SK-N-SH (cell line): ENCODE results near the gene TPSG1. TPM values are rescaled to one million over a fixed set of nuclear protein-coding genes. Genes with fewer than 3 reads are reported as not detected.

Experiments
- CTCF ChIA-PET: fragments of 300-600, 350-600 bp; formaldehyde crosslinking; extraction: SDS; loops from one replicate; lab custom pipeline; 2021; lab: Yijun Ruan, JAX
- POLR2A ChIA-PET: fragments of 350-600 bp; sonication (Branson Sonifier 250); formaldehyde crosslinking; extraction: SDS; loops from one replicate; lab custom pipeline; 2020; ENCODE audit warnings: antibody characterized with exemption, inconsistent platforms; lab: Yijun Ruan, JAX
- DNase-seq: peaks from one replicate; pipeline ENCODE4 v3.0.0; 2012
- H2AFZ ChIP-seq: fragments of 200-600 bp; sonication (generic); 2 replicates; pipeline ENCODE4 v1.8.1; 2016; ENCODE audit warnings: antibody characterized with exemption, mild to moderate bottlenecking, low read depth
- H3F3A ChIP-seq: fragments of 200-600 bp; sonication (generic); replicated peaks from 2 replicates; pipeline ENCODE3; 2016; ENCODE audit warnings: antibody characterized with exemption, mild to moderate bottlenecking; ENCODE audit not compliant: insufficient read depth
- H3K27ac ChIP-seq, 2 experiments: fragments of 200-500 bp in 1 of 2; fragments of 200-600 bp in 1 of 2; sonication (Bioruptor generic) in 1 of 2; sonication (generic), shearing (Covaris generic) in 1 of 2; 2 replicates each; pipeline versions ENCODE4 v1.5.1 to v1.6.1; 2014 to 2016; ENCODE audit warnings: low read depth in 2 of 2, inconsistent platforms in 1 of 2, low read length in 1 of 2, mild to moderate bottlenecking in 1 of 2, mixed read lengths in 1 of 2
- H3K27me3 ChIP-seq: fragments of 200-600 bp; sonication (generic), shearing (Covaris generic); 2 replicates; pipeline ENCODE4 v1.6.1; 2016; ENCODE audit warnings: mixed run types; ENCODE audit not compliant: insufficient read depth
- H3K36me3 ChIP-seq, 2 experiments: fragments of 200-500 bp in 1 of 2; fragments of 200-600 bp in 1 of 2; sonication (Bioruptor generic) in 1 of 2; sonication (generic) in 1 of 2; replicated peaks in 1 of 2; 2 replicates each; pipeline versions ENCODE3 to v1.5.1; 2014 to 2016; ENCODE audit warnings: low read length in 1 of 2, mild to moderate bottlenecking in 1 of 2; ENCODE audit not compliant: insufficient read depth in 2 of 2, control insufficient read depth in 1 of 2
- H3K4me1 ChIP-seq, 2 experiments: fragments of 200-500 bp in 1 of 2; fragments of 200-600 bp in 1 of 2; sonication (Bioruptor generic) in 1 of 2; sonication (generic), shearing (Covaris generic) in 1 of 2; 2 replicates each; pipeline versions ENCODE4 v1.5.1 to v1.6.1; 2014 to 2016; ENCODE audit warnings: low read depth in 1 of 2, low read length in 1 of 2, mixed run types in 1 of 2; ENCODE audit not compliant: insufficient read depth in 2 of 2, control insufficient read depth in 1 of 2
- H3K4me2 ChIP-seq: fragments of 200-600 bp; sonication (generic), shearing (Covaris generic); 2 replicates; pipeline ENCODE4 v1.6.1; 2017; ENCODE audit warnings: mixed run types
- H3K4me3 ChIP-seq, 2 experiments: fragments of 200-500 bp in 1 of 2; fragments of 200-600 bp in 1 of 2; sonication (Bioruptor generic) in 1 of 2; sonication (generic), shearing (Covaris generic) in 1 of 2; 2 replicates each; pipeline versions ENCODE4 v1.5.1 to v1.8.1; 2014 to 2016; ENCODE audit warnings: low read depth in 2 of 2, inconsistent platforms in 1 of 2, low read length in 1 of 2, mild to moderate bottlenecking in 1 of 2, mixed read lengths in 1 of 2, moderate library complexity in 1 of 2
- H3K79me2 ChIP-seq: fragments of 200-600 bp; sonication (generic); 2 replicates; pipeline ENCODE4 v1.8.1; 2017; ENCODE audit warnings: mild to moderate bottlenecking; ENCODE audit not compliant: insufficient read depth
- H3K9ac ChIP-seq: fragments of 200-600 bp; sonication (generic); 2 replicates; pipeline ENCODE4 v1.6.1; 2017; ENCODE audit warnings: mixed run types
- H3K9me2 ChIP-seq: fragments of 200-600 bp; sonication (generic); 2 replicates; pipeline ENCODE4 v1.6.1; 2017; ENCODE audit warnings: mixed run types
- H3K9me3 ChIP-seq: fragments of 200-600 bp; sonication (generic); 2 replicates; pipeline ENCODE4 v1.6.1; 2017; ENCODE audit warnings: mixed run types, mild to moderate bottlenecking, moderate library complexity
- H4K20me1 ChIP-seq: fragments of 200-600 bp; sonication (generic); 2 replicates; pipeline ENCODE4 v1.6.1; 2017; ENCODE audit warnings: mild to moderate bottlenecking, mixed run types; ENCODE audit not compliant: insufficient read depth
- CHD2 ChIP-seq: fragments of 150-350 bp; IDR thresholded peaks from 2 replicates; pipeline ENCODE4 v1.6.1; 2018; ENCODE audit warnings: low read length; ENCODE audit not compliant: partially characterized antibody
- ELF1 ChIP-seq: IDR thresholded peaks from 2 replicates; pipeline ENCODE4 v1.4.0; 2012
- EP300 ChIP-seq, 2 experiments: IDR thresholded peaks; 2 replicates each; pipeline versions ENCODE4 v1.4.0 to v1.6.1; 2012; ENCODE audit warnings: borderline replicate concordance in 1 of 2, low read depth in 1 of 2, low read length in 1 of 2
- EZH2phosphoT487 ChIP-seq: fragments of 200-600 bp; sonication (generic); IDR thresholded peaks from 2 replicates; pipeline ENCODE4 v1.6.1; 2017; ENCODE audit warnings: low read depth, mixed run types, mild to moderate bottlenecking, antibody characterized with exemption, moderate library complexity, borderline replicate concordance
- FOXJ3 ChIP-seq: sonication (generic); formaldehyde crosslinking; IDR thresholded peaks from 2 replicates; pipeline ENCODE4 v1.5.1; 2020; ENCODE audit warnings: mild to moderate bottlenecking, missing genetic modification reagents
- FOXM1 ChIP-seq: IDR thresholded peaks from 2 replicates; pipeline ENCODE4 v1.4.0; 2012; ENCODE audit warnings: low read depth, mild to moderate bottlenecking
- GABPA ChIP-seq: IDR thresholded peaks from 2 replicates; pipeline ENCODE4 v1.4.0; 2012; ENCODE audit warnings: low read depth, mild to moderate bottlenecking
- JUND ChIP-seq: IDR thresholded peaks from 2 replicates; pipeline ENCODE4 v1.4.0; 2012
- MEF2A ChIP-seq: IDR thresholded peaks from 2 replicates; pipeline ENCODE4 v1.4.0; 2012; ENCODE audit warnings: low read depth, borderline replicate concordance
- MXI1 ChIP-seq: IDR thresholded peaks from 2 replicates; pipeline ENCODE4 v1.6.1; 2012; ENCODE audit warnings: mild to moderate bottlenecking, low read depth, low read length, improper control_type of control experiment
- NFIC ChIP-seq: IDR thresholded peaks from 2 replicates; pipeline ENCODE4 v1.4.0; 2012; ENCODE audit warnings: borderline replicate concordance
- POLR2AphosphoS5 ChIP-seq: IDR thresholded peaks from 2 replicates; pipeline ENCODE4 v1.6.1; 2012; ENCODE audit warnings: low read depth, low read length
- RAD21 ChIP-seq: IDR thresholded peaks from 2 replicates; pipeline ENCODE4 v1.6.1; 2012; ENCODE audit warnings: mild to moderate bottlenecking, low read length
- RFX5 ChIP-seq: IDR thresholded peaks from 2 replicates; pipeline ENCODE4 v1.6.1; 2012; ENCODE audit warnings: mild to moderate bottlenecking, improper control_type of control experiment, low read length
- RXRA ChIP-seq: IDR thresholded peaks from 2 replicates; pipeline ENCODE4 v1.4.0; 2012; ENCODE audit warnings: low read depth, mild to moderate bottlenecking, borderline replicate concordance
- TAF1 ChIP-seq: IDR thresholded peaks from 2 replicates; pipeline ENCODE4 v1.6.1; 2012; ENCODE audit warnings: low read depth, mild to moderate bottlenecking, low read length, moderate library complexity, borderline replicate concordance
- TCF12 ChIP-seq: IDR thresholded peaks from 2 replicates; pipeline ENCODE4 v1.4.0; 2012
- TEAD4 ChIP-seq: IDR thresholded peaks from 2 replicates; pipeline ENCODE4 v1.4.0; 2012; ENCODE audit warnings: mild to moderate bottlenecking, borderline replicate concordance; ENCODE audit not compliant: insufficient read depth
- USF2 ChIP-seq: fragments of 150-350 bp; IDR thresholded peaks from 2 replicates; pipeline ENCODE4 v1.6.1; 2017; ENCODE audit warnings: antibody characterized with exemption, low read length, low read depth, borderline replicate concordance
- WGBS: methylation state at CpG from one replicate; pipeline ENCODE4 v1.1.6; 2017; ENCODE audit warnings: low lambda C conversion rate; 5-methylcytosine and 5-hydroxymethylcytosine counted together
- polyA plus RNA-seq, 3 experiments: library from polyadenylated mRNA; depleted of rRNA; stranded (reverse); fragments of >200 nt; gene quantifications; 2 replicates each; pipeline ENCODE4 v1.2.3, GENCODE V29; 2012

The TPSG1 gene
- polyA plus RNA-seq, 1 of the 3 experiments (the other 2 are of a cell fraction): not detected

- Histone ChIP-seq H3K36me3 (no peaks in the 10 kb centered on the region), H3K27ac (no peak overlapping the region), H2AFZ (no peak overlapping the region), H3K79me2 (no peaks in the 10 kb centered on the region), H3K27me3 (peaks cover 51% of the 10 kb centered on the region), H3K4me3 (no peak overlapping the region), H3K4me1 (peaks cover 0 to 12% of the 10 kb centered on the region in 2 experiments; a peak in 2 of 4 replicates), H3K9me2 (no peaks in the 10 kb centered on the region), H3K9ac (no peak overlapping the region), H4K20me1 (0 out of 2 replicates have a peak, but pooled peaks cover 3% of the 10 kb centered on the region), H3F3A (no peaks in the 10 kb centered on the region), H3K4me2 (no peak overlapping the region), H3K9me3 (no peaks in the 10 kb centered on the region)
- ChIA-PET POLR2A (no interaction called here), CTCF (interaction anchor here (1.2 kb wide), 1 partner anchor 15 kb away, joined by 3 read pairs; no protein-coding TSS in a partner anchor)
- TF ChIP-seq EZH2phosphoT487: no peak
- TF ChIP-seq NFIC: no peak
- TF ChIP-seq JUND: no peak
- no peak for TF ChIP-seq RAD21
- no peak for TF ChIP-seq POLR2AphosphoS5
- TF ChIP-seq RFX5: no peak
- TF ChIP-seq GABPA: no peak
- TF ChIP-seq CHD2: no peak
- TF ChIP-seq TCF12: no peak
- TF ChIP-seq TEAD4: no peak
- TF ChIP-seq TAF1: no peak
- no peak for TF ChIP-seq EP300 (IDR thresholded peaks at IDR 0.05; ENCODE audit: borderline replicate concordance in 1 of 2, low read depth in 1 of 2, low read length in 1 of 2)
- no peak for TF ChIP-seq MXI1
- TF ChIP-seq FOXJ3: no peak
- TF ChIP-seq ELF1: no peak
- TF ChIP-seq FOXM1: no peak
- no peak for TF ChIP-seq MEF2A
- no peak for TF ChIP-seq USF2
- no peak for DNase-seq
- 34% methylated on average over 12 of the region's 13 CpGs for WGBS
Observed at GRCh38 chr16:1177750-1178149, 47.3 kb downstream of the TPSG1 start.

GRCh38 chr16:1177053-1177452 lies 48.0 kb downstream of the TPSG1 start:
- H3K4me3 ChIP-seq: no peak overlapping the region
- POLR2A ChIA-PET: no interaction called here
- H3K9ac ChIP-seq: no peak overlapping the region
- H3K36me3 ChIP-seq: no peaks in the 10 kb centered on the region
- no peaks in the 10 kb centered on the region for H3F3A ChIP-seq
- WGBS: 52% methylated on average over 13 of the region's 19 CpGs
- 0 out of 2 replicates have a peak, but pooled peaks cover 3% of the 10 kb centered on the region for H4K20me1 ChIP-seq
- no peak for DNase-seq
- no peak overlapping the region for H3K27ac ChIP-seq
- TF ChIP-seq RXRA: no peak
- TF ChIP-seq GABPA: no peak
- TF ChIP-seq MXI1: no peak
- TF ChIP-seq USF2: no peak
- no peak for TF ChIP-seq RAD21
- H2AFZ ChIP-seq: no peak overlapping the region
- H3K9me2 ChIP-seq: no peaks in the 10 kb centered on the region
- H3K9me3 ChIP-seq: no peaks in the 10 kb centered on the region
- CTCF ChIA-PET: interaction anchor here (1.2 kb wide), 2 partner anchors 16 to 71 kb away, joined by 3 read pairs; no protein-coding TSS in a partner anchor
- H3K27me3 ChIP-seq: peaks cover 58% of the 10 kb centered on the region
- H3K4me1 ChIP-seq: peaks cover 0 to 5% of the 10 kb centered on the region in 2 experiments; a peak in 1 of 4 replicates
- no peaks in the 10 kb centered on the region for H3K79me2 ChIP-seq
- no peak overlapping the region for H3K4me2 ChIP-seq
